GM18907 (cell line): ENCODE measurements around the gene ZSCAN22.
"Not testable (repeated sequence)": the region's sequence is repeated elsewhere in the genome, so short reads cannot be mapped to it uniquely, and the experiment has no call there.

Experiments
- ATAC-seq: cut with Tn5 transposase; IDR thresholded peaks from one replicate; pipeline ENCODE4 v1.9.1; 2021; ENCODE audit warnings: mild to moderate bottlenecking, moderate library complexity; ENCODE audit not compliant: unreplicated experiment

ZSCAN22 gene

GRCh38 chr19:58326914-58327726, at the start of gene ZSCAN22:
Gene ZSCAN22, plus strand, starts transcription at chr19:58326994. Its CDS starts 7,809 bp downstream, at chr19:58334803.
- ATAC-seq = peak; percentile 89

GRCh38 chr19:58277197-58277596, 49.6 kb upstream of the ZSCAN22 start:
- ATAC-seq = no peak

GRCh38 chr19:58277748-58278540, 48.9 kb upstream of the ZSCAN22 start:
- no peak for ATAC-seq

GRCh38 chr19:58278541-58279041, 48.2 kb upstream of the ZSCAN22 start, which contains the start of gene ZNF8:
Gene ZNF8, plus strand, starts transcription at chr19:58278955. Its CDS starts 127 bp downstream, at chr19:58279082.
- ATAC-seq = peak; percentile 94

GRCh38 chr19:58279042-58279924, 47.5 kb upstream of the ZSCAN22 start:
- peak; percentile 43 for ATAC-seq

GRCh38 chr19:58279925-58280316, 46.9 kb upstream of the ZSCAN22 start:
- no peak for ATAC-seq

- ATAC-seq = no peak
Observed at GRCh38 chr19:58284199-58284598, 42.6 kb upstream of the ZSCAN22 start.

GRCh38 chr19:58291943-58292342, 34.9 kb upstream of the ZSCAN22 start:
- no peak for ATAC-seq

- no peak for ATAC-seq
Observed at GRCh38 chr19:58294743-58295374, 31.9 kb upstream of the ZSCAN22 start.

GRCh38 chr19:58296104-58296503, 30.7 kb upstream of the ZSCAN22 start:
- no peak for ATAC-seq

GRCh38 chr19:58300620-58301019, 26.2 kb upstream of the ZSCAN22 start:
- ATAC-seq = no peak

- ATAC-seq = no peak
Observed at GRCh38 chr19:58304255-58304654, 22.5 kb upstream of the ZSCAN22 start.

- ATAC-seq = no peak
Observed at GRCh38 chr19:58304748-58305064, 22.1 kb upstream of the ZSCAN22 start.

GRCh38 chr19:58305065-58305931, 21.5 kb upstream of the ZSCAN22 start, which contains the start of gene ERVK3-1:
Gene ERVK3-1, plus strand, starts transcription at chr19:58305377. Its CDS starts 6,792 bp downstream, at chr19:58312169.
- ATAC-seq = peak; percentile 94

GRCh38 chr19:58305932-58306323, 20.9 kb upstream of the ZSCAN22 start:
- ATAC-seq = no peak

GRCh38 chr19:58307736-58308135, 19.1 kb upstream of the ZSCAN22 start:
- no peak for ATAC-seq

- ATAC-seq = not testable (repeated sequence)
Observed at GRCh38 chr19:58310685-58311084, 16.1 kb upstream of the ZSCAN22 start.

GRCh38 chr19:58311345-58311865, 15.4 kb upstream of the ZSCAN22 start:
- ATAC-seq = no peak

GRCh38 chr19:58315580-58315979, 11.2 kb upstream of the ZSCAN22 start:
- ATAC-seq = no peak
